ENCODE measurements around the gene CFAP46.

- TF ChIP-seq TSHZ2 (CRISPR knock-in tag; IDR thresholded peaks at IDR 0.05) = no peak
- no peak for TF ChIP-seq CREB5 (CRISPR knock-in tag; IDR thresholded peaks at IDR 0.05; ENCODE audit: low read depth)
- no peak for TF ChIP-seq ZNF70 (CRISPR knock-in tag; IDR thresholded peaks at IDR 0.05)
Observed at GRCh38 chr10:132877473-132877872, 64.9 kb downstream of the CFAP46 start.

All from SK-N-SH treated with all-trans-retinoic acid at 6 μM for 48 hours (cell line).